ENCODE measurements around the gene EPHA10.
"Not testable (repeated sequence)": the region's sequence is repeated elsewhere in the genome, so short reads cannot be mapped to it uniquely, and the experiment has no call there.

The EPHA10 gene

GRCh38 chr1:37764888-37765441 lies at the start of gene EPHA10:
EPHA10 (minus strand) TSS chr1:37765120; CDS start chr1:37765066, 54 bp downstream.
- DNase-seq, result no peak

- no peak for DNase-seq
Observed at GRCh38 chr1:37814252-37814651, 49.3 kb upstream of the EPHA10 start.

GRCh38 chr1:37813529-37814145 lies 48.7 kb upstream of the EPHA10 start:
- DNase-seq, result no peak

GRCh38 chr1:37811027-37811655 lies 46.2 kb upstream of the EPHA10 start:
- peak; percentile 47 to 49 for DNase-seq

GRCh38 chr1:37809942-37810341 lies 45.0 kb upstream of the EPHA10 start:
- no peak for DNase-seq

GRCh38 chr1:37808369-37809319 lies 43.7 kb upstream of the EPHA10 start:
- no peak for DNase-seq

GRCh38 chr1:37807555-37808368 lies 42.8 kb upstream of the EPHA10 start, which contains the start of the genes C1orf122 and YRDC:
C1orf122 (plus strand) TSS chr1:37807790; CDS start chr1:37808405, 615 bp downstream.
YRDC (minus strand) TSS chr1:37808208; CDS start chr1:37808180, 28 bp downstream.
- DNase-seq, result peak; percentile 89 to 90

- DNase-seq, result no peak
Observed at GRCh38 chr1:37807220-37807554, 42.3 kb upstream of the EPHA10 start.

GRCh38 chr1:37802439-37802838 lies 37.5 kb upstream of the EPHA10 start:
- DNase-seq, result no peak

GRCh38 chr1:37797750-37798345 lies 32.9 kb upstream of the EPHA10 start:
- DNase-seq, result no peak

- no peak for DNase-seq
Observed at GRCh38 chr1:37795340-37796125, 30.6 kb upstream of the EPHA10 start.

- no peak for DNase-seq
Observed at GRCh38 chr1:37794372-37795339, 29.7 kb upstream of the EPHA10 start.

- DNase-seq, result no peak
Observed at GRCh38 chr1:37793773-37794371, 29.0 kb upstream of the EPHA10 start, which contains the start of gene MANEAL. MANEAL (plus strand) TSS chr1:37793847; CDS start chr1:37794183, 336 bp downstream.

- DNase-seq, result no peak
Observed at GRCh38 chr1:37792943-37793686, 28.2 kb upstream of the EPHA10 start.

GRCh38 chr1:37782491-37782890 lies 17.6 kb upstream of the EPHA10 start:
- DNase-seq, result no peak

- DNase-seq, result no peak
Observed at GRCh38 chr1:37778654-37779053, 13.7 kb upstream of the EPHA10 start.

GRCh38 chr1:37776946-37777516 lies 12.1 kb upstream of the EPHA10 start:
- DNase-seq, result peak in 1 of 2 experiments; percentile 14

- not testable (repeated sequence) for DNase-seq
Observed at GRCh38 chr1:37771440-37771839, 6.5 kb upstream of the EPHA10 start.

Measured in activated CD4-positive, alpha-beta T cell treated with anti-CD3 and anti-CD28 coated beads, Interleukin-2, amount 50 U/mL, for 4 hours (primary cell).